ENCODE results near the gene NCF4.

The NCF4 gene

DNA sequence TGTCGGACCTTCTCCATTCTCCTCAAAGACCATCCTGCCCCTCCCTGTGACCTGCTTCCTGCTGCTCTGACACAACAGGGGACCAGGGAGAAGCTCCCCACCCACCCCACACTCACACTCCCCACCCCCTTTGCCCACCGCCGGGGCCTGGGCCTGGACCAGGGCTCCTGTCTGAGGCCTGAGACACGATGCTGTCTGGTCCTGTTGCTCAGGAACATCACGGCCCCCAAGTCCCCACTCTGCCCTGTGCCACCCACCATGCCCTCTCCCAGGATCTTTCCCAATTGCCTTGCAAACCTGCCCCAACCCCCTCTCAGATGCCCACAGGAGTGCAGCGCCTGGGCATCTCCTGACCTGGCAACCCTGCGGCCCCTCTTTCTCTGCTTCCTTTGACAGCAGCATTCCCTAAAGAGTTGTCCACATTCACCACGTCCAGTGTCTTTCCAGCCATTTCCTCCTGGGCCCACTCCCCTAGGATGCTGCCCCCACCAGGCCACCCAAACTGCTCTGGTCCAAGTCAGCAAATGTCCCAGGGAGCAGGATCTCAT lies 63.4 kb downstream of the NCF4 start:
- no peak for DNase-seq

- no peak for DNase-seq
These were observed 64.8 kb downstream of the NCF4 start for GRCh38 chr22:36925388-36926290.

GRCh38 chr22:36926309-36926708 lies 65.5 kb downstream of the NCF4 start:
- DNase-seq, result no peak

- no peak for DNase-seq
These were observed 66.1 kb downstream of the NCF4 start for GRCh38 chr22:36926721-36927435.

Measured in CD4-positive, alpha-beta T cell treated with Interleukin-1 beta for 1 hour (primary cell).